Fibroblast of mammary gland (primary cell): ENCODE measurements around the gene PXMP2.

Experiments
- DNase-seq: peaks from one replicate; pipeline ENCODE4 v3.0.0-alpha.2; 2010; ENCODE audit warnings: low read depth
- H3K4me3 ChIP-seq: 2 replicates; pipeline ENCODE4 v1.5.1; 2011; ENCODE audit warnings: low read depth, mild to moderate bottlenecking, low read length, moderate library complexity; ENCODE audit not compliant: control insufficient read depth
- CTCF ChIP-seq: conservative IDR thresholded peaks from 2 replicates; pipeline ENCODE4 v1.5.1; 2011; ENCODE audit warnings: low read depth, low read length, inconsistent platforms; ENCODE audit not compliant: control insufficient read depth, insufficient read depth

The PXMP2 gene

GRCh38 chr12:132641811-132642650 is 45.4 kb upstream of the PXMP2 start:
- no peak for DNase-seq
- H3K4me3 ChIP-seq = no peak overlapping the region
- TF ChIP-seq CTCF = no peak

- no peak for TF ChIP-seq CTCF
- H3K4me3 ChIP-seq = no peak overlapping the region
- no peak for DNase-seq
Measured at GRCh38 chr12:132642846-132643835, 44.2 kb upstream of the PXMP2 start.

GRCh38 chr12:132646850-132647249 is 40.5 kb upstream of the PXMP2 start:
- TF ChIP-seq CTCF = no peak
- no peak overlapping the region for H3K4me3 ChIP-seq
- DNase-seq = no peak

GRCh38 chr12:132647858-132648257 is 39.5 kb upstream of the PXMP2 start:
- DNase-seq = no peak
- H3K4me3 ChIP-seq = no peak overlapping the region
- no peak for TF ChIP-seq CTCF

- H3K4me3 ChIP-seq = no peak overlapping the region
- TF ChIP-seq CTCF = no peak
- DNase-seq = no peak
Measured at GRCh38 chr12:132648616-132649225, 38.7 kb upstream of the PXMP2 start.

- no peak for TF ChIP-seq CTCF
- H3K4me3 ChIP-seq = no peak overlapping the region
- DNase-seq = no peak
Measured at GRCh38 chr12:132649226-132649945, 38.0 kb upstream of the PXMP2 start.
